Measurements from ENCODE around the gene MRTFB.

MRTFB gene

DNA sequence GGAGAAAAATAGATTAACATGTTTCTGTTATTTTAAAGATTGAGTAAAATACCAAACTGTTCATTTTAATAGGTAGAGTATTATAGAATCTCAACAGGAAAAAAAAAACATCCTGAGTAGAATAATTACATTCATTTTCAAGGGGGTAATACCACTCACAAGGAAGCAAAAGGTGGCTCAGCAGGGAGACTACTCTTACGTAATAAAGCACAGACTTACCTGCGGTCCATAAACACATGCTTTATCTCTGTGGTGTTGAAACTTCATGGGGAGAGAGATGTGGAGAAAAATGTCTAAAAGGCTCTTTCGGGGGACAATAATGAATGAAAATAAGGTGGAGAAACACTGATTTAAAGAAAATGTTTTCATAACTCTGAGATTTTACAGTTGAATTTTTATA lies 171.7 kb downstream of the MRTFB start:
- H3K4me3 ChIP-seq (ENCODE audit: low read length): no peak overlapping the region

DNA sequence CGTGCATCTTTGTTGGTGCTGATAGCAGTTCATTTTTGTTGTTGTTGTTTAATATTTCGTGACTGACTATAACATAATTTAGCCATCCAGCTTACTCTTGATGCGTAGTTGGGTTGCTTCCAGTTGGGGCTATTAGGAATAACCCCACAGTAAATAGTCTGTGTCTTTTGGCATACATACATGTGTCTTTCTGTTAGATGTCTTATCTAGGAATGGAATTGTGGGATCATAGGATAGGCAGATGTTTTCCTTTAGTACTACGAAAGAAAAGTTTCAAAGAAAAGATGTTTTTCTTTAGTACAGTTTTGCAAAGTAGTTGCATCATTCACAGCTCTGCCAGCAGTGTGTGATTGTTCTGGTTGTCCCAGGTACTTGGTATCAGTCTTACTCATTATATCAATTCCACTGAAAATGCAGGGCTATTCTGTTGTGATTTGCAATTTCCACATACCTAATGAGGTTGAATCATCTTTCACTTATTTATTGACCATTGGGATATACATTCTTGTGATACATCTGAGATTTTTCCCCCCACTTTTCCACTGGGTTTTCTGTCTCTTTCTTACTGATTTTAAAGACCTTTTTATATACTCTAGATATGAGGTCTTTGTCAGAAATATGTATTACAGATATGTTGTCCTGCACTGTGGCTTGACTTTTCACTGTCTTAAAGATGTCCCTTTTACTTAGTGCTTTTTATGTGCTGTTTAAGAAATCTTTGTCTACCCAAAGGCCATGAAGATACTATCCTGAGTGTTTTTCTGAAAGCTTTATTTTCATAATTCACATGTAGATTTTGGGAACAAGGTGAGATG lies 173.3 kb downstream of the MRTFB start:
- H3K27me3 ChIP-seq (ENCODE audit: control insufficient read depth, insufficient read depth, low read length): no peaks in the 10 kb centered on the region
- H3K9ac ChIP-seq (ENCODE audit: low read length): no peak overlapping the region
- H3K4me3 ChIP-seq (ENCODE audit: low read length): no peak overlapping the region
- peaks cover 30% of the 10 kb centered on the region for H3K36me3 ChIP-seq (ENCODE audit: control insufficient read depth, insufficient read depth, low read length)
- H3K4me1 ChIP-seq (ENCODE audit: control insufficient read depth, insufficient read depth, low read length): no peaks in the 10 kb centered on the region
- H3K27ac ChIP-seq (ENCODE audit: low read depth, low read length): no peak overlapping the region

More for the DNA sequence above, 171.7 kb downstream of the MRTFB start:
- H3K27ac ChIP-seq (ENCODE audit: low read depth, low read length): no peak overlapping the region
- no peaks in the 10 kb centered on the region for H3K4me1 ChIP-seq (ENCODE audit: control insufficient read depth, insufficient read depth, low read length)
- no peaks in the 10 kb centered on the region for H3K27me3 ChIP-seq (ENCODE audit: control insufficient read depth, insufficient read depth, low read length)
- H3K9ac ChIP-seq (ENCODE audit: low read length): no peak overlapping the region
- H3K36me3 ChIP-seq (ENCODE audit: control insufficient read depth, insufficient read depth, low read length): peaks cover 18% of the 10 kb centered on the region

DNA sequence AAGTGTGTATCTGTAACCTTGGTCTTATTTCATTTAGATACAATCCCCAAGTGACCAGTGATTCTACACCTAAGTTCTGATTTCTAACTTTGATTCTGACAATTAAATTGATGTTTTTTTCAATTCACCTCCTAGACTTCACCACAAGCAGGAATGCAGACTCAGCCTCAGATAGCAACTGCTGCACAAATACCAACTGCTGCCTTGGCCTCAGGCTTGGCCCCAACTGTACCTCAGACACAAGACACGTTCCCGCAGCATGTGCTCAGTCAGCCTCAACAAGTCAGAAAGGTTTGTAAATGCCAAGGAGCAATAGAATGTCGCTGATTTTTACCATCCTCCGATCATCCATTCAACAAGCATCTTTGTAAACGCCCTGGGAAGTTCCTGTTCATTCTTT lies 177.7 kb downstream of the MRTFB start:
- Histone ChIP-seq H3K36me3 (ENCODE audit: control insufficient read depth, insufficient read depth, low read length) (peaks cover 45% of the 10 kb centered on the region), H3K27ac (ENCODE audit: low read depth, low read length) (no peak overlapping the region)

DNA sequence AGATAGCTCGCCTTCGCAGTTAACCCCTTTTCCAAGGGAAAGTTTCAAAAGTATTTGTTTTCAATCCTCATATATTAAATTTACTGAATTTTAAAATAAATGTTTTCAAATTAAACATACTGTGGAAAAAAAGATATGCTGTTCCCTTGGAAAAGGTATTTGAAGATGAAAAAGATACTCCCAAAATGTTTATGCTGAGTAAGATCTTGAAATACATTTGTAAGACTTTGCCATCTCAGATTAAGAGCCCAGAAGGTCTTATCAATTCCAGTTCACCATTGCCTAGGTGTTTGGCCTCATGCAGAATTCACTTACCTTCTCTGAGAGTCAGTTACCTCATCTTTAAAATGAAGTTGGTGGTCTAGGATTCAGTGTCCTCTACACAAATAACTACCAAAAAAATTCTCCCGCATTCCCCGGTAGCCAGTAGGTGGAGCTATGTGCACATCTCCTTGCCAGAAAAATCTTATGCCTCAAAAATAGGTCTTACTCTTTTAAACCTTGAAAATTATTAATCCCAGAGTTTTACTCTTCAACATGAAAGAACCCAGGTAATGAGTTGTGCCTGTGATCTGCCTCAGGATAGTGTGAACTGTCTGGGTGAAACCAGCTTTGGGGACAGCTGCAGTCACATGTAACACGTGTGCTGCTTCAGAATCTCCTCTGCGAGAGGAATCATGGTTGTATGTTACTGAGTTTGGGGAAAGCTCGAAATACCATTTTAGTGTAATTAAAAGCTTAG lies 178.3 kb downstream of the MRTFB start:
- Histone ChIP-seq H3K27ac (ENCODE audit: low read depth, low read length) (no peak overlapping the region), H3K9ac (ENCODE audit: low read length) (no peak overlapping the region), H3K4me3 (ENCODE audit: low read length) (no peak overlapping the region), H3K4me1 (ENCODE audit: control insufficient read depth, insufficient read depth, low read length) (no peaks in the 10 kb centered on the region), H3K27me3 (ENCODE audit: control insufficient read depth, insufficient read depth, low read length) (no peaks in the 10 kb centered on the region), H3K36me3 (ENCODE audit: control insufficient read depth, insufficient read depth, low read length) (peaks cover 45% of the 10 kb centered on the region)

More for the DNA sequence above, 177.7 kb downstream of the MRTFB start:
- Histone ChIP-seq H3K4me3 (ENCODE audit: low read length) (no peak overlapping the region), H3K9ac (ENCODE audit: low read length) (no peak overlapping the region), H3K4me1 (ENCODE audit: control insufficient read depth, insufficient read depth, low read length) (no peaks in the 10 kb centered on the region), H3K27me3 (ENCODE audit: control insufficient read depth, insufficient read depth, low read length) (no peaks in the 10 kb centered on the region)

DNA sequence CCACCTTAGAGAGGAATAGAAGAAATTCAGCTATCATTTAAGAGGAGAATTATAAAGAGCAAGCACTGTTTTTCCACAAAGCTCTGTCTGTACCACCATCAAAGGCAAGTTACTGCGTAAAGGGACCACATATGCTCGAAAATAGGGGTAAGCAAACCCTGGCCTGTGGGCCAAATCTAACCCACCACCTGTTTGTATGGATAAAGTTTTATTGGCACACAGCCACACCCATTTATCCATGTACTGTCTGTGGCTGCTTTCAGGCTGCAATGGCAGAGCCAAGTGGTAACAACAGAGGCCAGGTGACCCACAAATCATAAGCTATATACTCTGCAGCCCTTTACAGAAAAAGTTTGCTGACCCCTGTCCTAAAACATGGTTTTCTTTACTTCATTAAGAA lies 180.3 kb downstream of the MRTFB start:
- Histone ChIP-seq H3K9ac (ENCODE audit: low read length) (no peak overlapping the region), H3K27ac (ENCODE audit: low read depth, low read length) (no peak overlapping the region), H3K4me1 (ENCODE audit: control insufficient read depth, insufficient read depth, low read length) (no peaks in the 10 kb centered on the region), H3K27me3 (ENCODE audit: control insufficient read depth, insufficient read depth, low read length) (no peaks in the 10 kb centered on the region), H3K36me3 (ENCODE audit: control insufficient read depth, insufficient read depth, low read length) (peaks cover 40% of the 10 kb centered on the region), H3K4me3 (ENCODE audit: low read length) (no peak overlapping the region)

DNA sequence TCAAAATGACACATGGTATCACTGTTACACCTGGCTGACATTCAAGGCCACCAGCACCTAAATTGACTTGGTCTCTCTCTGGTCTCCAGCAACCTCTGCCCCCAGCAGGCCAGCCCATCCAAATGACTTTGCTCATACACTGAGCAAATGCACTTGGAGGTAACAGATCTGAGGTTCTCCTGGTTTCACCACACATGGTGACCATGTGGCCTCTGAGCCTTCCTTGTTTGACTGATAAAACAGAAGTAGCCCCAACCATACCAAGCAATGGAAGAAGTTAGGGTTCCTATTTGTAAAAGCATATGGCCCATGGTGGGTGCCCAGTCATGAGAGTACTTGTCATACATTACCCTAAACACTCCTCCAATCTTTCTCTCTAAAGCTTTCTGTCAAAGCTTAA lies 181.7 kb downstream of the MRTFB start:
- H3K27ac ChIP-seq (ENCODE audit: low read depth, low read length): no peak overlapping the region
- peaks cover 31% of the 10 kb centered on the region for H3K36me3 ChIP-seq (ENCODE audit: control insufficient read depth, insufficient read depth, low read length)
- no peaks in the 10 kb centered on the region for H3K27me3 ChIP-seq (ENCODE audit: control insufficient read depth, insufficient read depth, low read length)
- H3K4me1 ChIP-seq (ENCODE audit: control insufficient read depth, insufficient read depth, low read length): no peaks in the 10 kb centered on the region
- H3K9ac ChIP-seq (ENCODE audit: low read length): no peak overlapping the region
- H3K4me3 ChIP-seq (ENCODE audit: low read length): no peak overlapping the region

DNA sequence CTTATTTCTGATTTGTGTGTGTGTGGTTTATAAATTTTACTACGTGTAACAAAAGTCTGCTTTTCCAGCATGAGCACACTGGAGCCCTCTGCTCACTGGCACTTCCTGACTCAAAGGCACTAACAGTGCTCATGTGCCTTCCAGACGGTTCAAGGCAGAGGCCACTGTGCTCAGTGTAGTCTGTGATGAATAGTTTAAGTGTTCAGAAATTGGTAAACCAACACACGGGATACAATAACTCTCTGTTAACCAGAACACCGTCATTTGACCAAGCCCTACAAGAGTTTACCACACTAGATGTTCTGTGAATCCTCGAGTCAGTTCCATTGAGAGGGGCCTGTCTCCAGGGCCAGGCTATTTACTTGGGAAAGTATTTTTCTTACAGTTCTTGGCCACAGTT lies 191.9 kb downstream of the MRTFB start:
- H3K36me3 ChIP-seq (ENCODE audit: control insufficient read depth, insufficient read depth, low read length): peaks cover 8% of the 10 kb centered on the region
- H3K27me3 ChIP-seq (ENCODE audit: control insufficient read depth, insufficient read depth, low read length): no peaks in the 10 kb centered on the region
- no peak overlapping the region for H3K4me3 ChIP-seq (ENCODE audit: low read length)
- no peaks in the 10 kb centered on the region for H3K4me1 ChIP-seq (ENCODE audit: control insufficient read depth, insufficient read depth, low read length)
- H3K27ac ChIP-seq (ENCODE audit: low read depth, low read length): no peak overlapping the region
- H3K9ac ChIP-seq (ENCODE audit: low read length): no peak overlapping the region

DNA sequence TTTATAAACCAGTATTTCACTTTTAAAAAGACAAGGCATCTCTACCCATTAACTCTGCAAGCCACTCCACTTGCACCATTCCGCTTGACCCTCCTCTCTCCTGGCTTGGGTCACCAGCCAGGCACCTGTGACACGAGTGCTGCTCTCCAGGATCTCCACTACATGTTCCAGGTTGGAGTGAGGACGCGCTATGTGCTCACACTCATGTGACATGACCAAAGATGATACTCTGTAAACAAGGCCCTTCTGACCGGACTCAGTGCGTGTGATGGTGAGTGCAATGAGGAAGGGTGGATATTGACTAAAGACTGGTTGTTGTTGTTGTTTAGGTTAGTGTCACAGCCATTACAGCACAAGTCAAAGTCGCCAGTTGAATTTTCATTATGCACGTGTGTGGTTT lies 192.7 kb downstream of the MRTFB start:
- Histone ChIP-seq H3K27me3 (ENCODE audit: control insufficient read depth, insufficient read depth, low read length) (no peaks in the 10 kb centered on the region), H3K9ac (ENCODE audit: low read length) (no peak overlapping the region), H3K36me3 (ENCODE audit: control insufficient read depth, insufficient read depth, low read length) (peaks cover 8% of the 10 kb centered on the region), H3K4me3 (ENCODE audit: low read length) (no peak overlapping the region), H3K4me1 (ENCODE audit: control insufficient read depth, insufficient read depth, low read length) (no peaks in the 10 kb centered on the region), H3K27ac (ENCODE audit: low read depth, low read length) (no peak overlapping the region)

DNA sequence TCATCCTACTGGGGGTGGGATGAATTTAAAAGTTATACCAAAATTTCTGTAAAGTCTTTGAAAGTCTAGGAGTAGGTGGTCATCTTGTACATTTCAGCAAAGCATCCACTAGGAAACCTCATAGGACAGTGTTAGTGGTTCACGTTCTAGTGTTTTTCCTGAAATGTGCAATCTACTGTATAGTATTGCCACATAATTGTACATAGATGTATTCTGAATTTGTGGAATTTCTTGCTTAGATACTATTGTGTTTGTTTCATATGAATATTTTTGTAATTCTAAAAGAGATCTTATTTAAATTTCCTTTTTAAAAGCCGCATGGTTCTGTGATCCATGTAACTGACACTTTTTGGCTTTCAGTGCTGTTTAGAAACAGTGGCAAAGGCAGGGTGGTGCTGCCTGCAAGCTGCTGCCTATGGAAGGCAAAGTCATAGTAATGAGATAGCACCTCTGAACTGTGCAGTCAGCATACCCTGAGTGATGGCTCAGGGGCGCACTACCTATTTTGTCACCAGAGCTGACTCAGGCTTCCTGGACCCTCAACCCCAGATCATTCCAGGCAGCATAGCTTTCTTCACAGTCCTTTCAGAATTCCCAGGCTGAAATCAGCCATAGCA lies 193.3 kb downstream of the MRTFB start:
- no peak overlapping the region for H3K9ac ChIP-seq (ENCODE audit: low read length)
- H3K4me1 ChIP-seq (ENCODE audit: control insufficient read depth, insufficient read depth, low read length): no peaks in the 10 kb centered on the region
- H3K27me3 ChIP-seq (ENCODE audit: control insufficient read depth, insufficient read depth, low read length): no peaks in the 10 kb centered on the region
- no peak overlapping the region for H3K4me3 ChIP-seq (ENCODE audit: low read length)
- no peak overlapping the region for H3K27ac ChIP-seq (ENCODE audit: low read depth, low read length)
- peaks cover 8% of the 10 kb centered on the region for H3K36me3 ChIP-seq (ENCODE audit: control insufficient read depth, insufficient read depth, low read length)

DNA sequence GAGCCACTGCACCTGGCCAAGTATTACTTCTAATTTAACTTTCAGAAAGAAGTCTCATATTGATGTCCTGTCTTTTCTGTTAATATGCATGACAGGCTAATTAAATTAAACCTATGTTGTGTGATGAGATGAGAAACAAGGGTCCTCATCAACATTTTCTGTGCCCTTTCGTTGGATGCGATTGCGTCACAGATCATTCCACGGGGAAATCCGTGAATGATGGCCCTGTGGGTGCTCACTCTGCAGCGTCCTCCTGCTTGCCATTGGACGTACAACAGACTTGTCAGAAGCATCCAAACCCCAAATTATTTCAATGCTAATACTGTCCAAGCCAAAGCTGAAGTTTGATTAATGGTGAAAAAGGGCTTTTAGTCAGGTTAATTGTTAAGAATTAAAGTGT lies 197.0 kb downstream of the MRTFB start:
- H3K27ac ChIP-seq (ENCODE audit: low read depth, low read length): no peak overlapping the region
- no peaks in the 10 kb centered on the region for H3K27me3 ChIP-seq (ENCODE audit: control insufficient read depth, insufficient read depth, low read length)
- H3K36me3 ChIP-seq (ENCODE audit: control insufficient read depth, insufficient read depth, low read length): peaks cover under 1% of the 10 kb centered on the region
- H3K4me1 ChIP-seq (ENCODE audit: control insufficient read depth, insufficient read depth, low read length): no peaks in the 10 kb centered on the region
- H3K9ac ChIP-seq (ENCODE audit: low read length): no peak overlapping the region
- no peak overlapping the region for H3K4me3 ChIP-seq (ENCODE audit: low read length)

DNA sequence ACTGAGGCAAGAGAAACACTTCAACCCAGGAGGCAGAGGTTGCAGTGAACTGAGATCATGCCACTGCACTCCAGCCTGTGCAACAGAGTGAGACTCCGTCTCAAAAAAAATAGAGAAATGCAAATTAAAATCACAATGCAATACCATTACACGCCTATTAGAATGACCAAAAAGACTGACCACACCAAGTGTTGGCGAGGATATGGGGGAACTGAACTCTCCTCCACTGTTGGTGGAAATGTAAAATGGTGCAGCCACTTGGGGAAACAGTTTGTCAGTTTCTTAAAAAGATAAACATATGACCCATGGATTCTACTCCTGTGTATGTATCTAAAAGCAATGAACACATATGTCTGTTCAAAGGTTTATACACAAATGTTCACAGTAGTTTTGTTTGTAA lies 204.8 kb downstream of the MRTFB start:
- no peaks in the 10 kb centered on the region for H3K27me3 ChIP-seq (ENCODE audit: control insufficient read depth, insufficient read depth, low read length)
- H3K4me3 ChIP-seq (ENCODE audit: low read length): no peak overlapping the region
- H3K4me1 ChIP-seq (ENCODE audit: control insufficient read depth, insufficient read depth, low read length): no peaks in the 10 kb centered on the region
- H3K36me3 ChIP-seq (ENCODE audit: control insufficient read depth, insufficient read depth, low read length): no peaks in the 10 kb centered on the region
- no peak overlapping the region for H3K9ac ChIP-seq (ENCODE audit: low read length)
- H3K27ac ChIP-seq (ENCODE audit: low read depth, low read length): no peak overlapping the region

DNA sequence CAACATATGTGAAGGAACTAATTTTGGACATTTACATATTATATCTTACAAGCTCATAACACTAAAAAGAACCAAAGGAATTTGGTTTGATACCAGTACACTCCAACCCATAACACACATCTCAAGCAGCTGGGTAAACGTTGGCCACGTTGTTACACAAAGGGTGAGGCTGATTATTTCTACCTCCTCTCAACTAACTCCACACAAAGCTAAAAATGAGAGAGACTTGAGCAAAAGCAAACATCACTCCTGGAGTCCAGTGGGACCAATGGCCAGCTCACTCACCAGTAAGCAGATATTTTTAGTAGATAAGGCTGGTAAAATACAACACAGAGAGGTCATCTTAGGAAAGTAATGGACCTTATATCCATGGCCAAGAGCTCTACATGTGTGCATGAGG lies 207.6 kb downstream of the MRTFB start:
- H3K4me1 ChIP-seq (ENCODE audit: control insufficient read depth, insufficient read depth, low read length): no peaks in the 10 kb centered on the region
- no peaks in the 10 kb centered on the region for H3K27me3 ChIP-seq (ENCODE audit: control insufficient read depth, insufficient read depth, low read length)
- no peaks in the 10 kb centered on the region for H3K36me3 ChIP-seq (ENCODE audit: control insufficient read depth, insufficient read depth, low read length)
- H3K4me3 ChIP-seq (ENCODE audit: low read length): no peak overlapping the region
- H3K27ac ChIP-seq (ENCODE audit: low read depth, low read length): no peak overlapping the region
- no peak overlapping the region for H3K9ac ChIP-seq (ENCODE audit: low read length)
